GM21423 (cell line): ENCODE results near the gene DROSHA.
"Not testable (repeated sequence)": the region's sequence is repeated elsewhere in the genome, so short reads cannot be mapped to it uniquely, and the experiment has no call there.

Experiments
- ATAC-seq: cut with Tn5 transposase; IDR thresholded peaks from one replicate; pipeline ENCODE4 v1.9.1; 2021; ENCODE audit warnings: mild to moderate bottlenecking, moderate library complexity; ENCODE audit not compliant: unreplicated experiment

DROSHA gene

GRCh38 chr5:31531888-31532547, at the start of gene DROSHA, which contains the start of gene C5orf22:
DROSHA (minus strand) TSS chr5:31532093; CDS start chr5:31529059, 3,034 bp downstream.
C5orf22 (plus strand) TSS chr5:31532301; CDS start chr5:31532393, 92 bp downstream.
- peak; percentile 91 for ATAC-seq

- ATAC-seq: no peak
Measured at GRCh38 chr5:31579558-31579957, 47.7 kb upstream of the DROSHA start.

GRCh38 chr5:31577438-31577837, 45.5 kb upstream of the DROSHA start:
- no peak for ATAC-seq

- ATAC-seq: no peak
Measured at GRCh38 chr5:31574772-31575171, 42.9 kb upstream of the DROSHA start.

GRCh38 chr5:31573494-31574142, 41.7 kb upstream of the DROSHA start:
- no peak for ATAC-seq

- no peak for ATAC-seq
Measured at GRCh38 chr5:31569068-31569467, 37.2 kb upstream of the DROSHA start.

- no peak for ATAC-seq
Measured at GRCh38 chr5:31568302-31568835, 36.5 kb upstream of the DROSHA start.

- not testable (repeated sequence) for ATAC-seq
Measured at GRCh38 chr5:31566362-31566761, 34.5 kb upstream of the DROSHA start.

- no peak for ATAC-seq
Measured at GRCh38 chr5:31563216-31563615, 31.3 kb upstream of the DROSHA start.

- ATAC-seq: no peak
Measured at GRCh38 chr5:31561946-31562345, 30.1 kb upstream of the DROSHA start.

- ATAC-seq: no peak
Measured at GRCh38 chr5:31559942-31560341, 28.0 kb upstream of the DROSHA start.

- no peak for ATAC-seq
Measured at GRCh38 chr5:31556461-31556860, 24.6 kb upstream of the DROSHA start.

- ATAC-seq: no peak
Measured at GRCh38 chr5:31554552-31554951, 22.7 kb upstream of the DROSHA start.

- ATAC-seq: no peak
Measured at GRCh38 chr5:31553863-31554262, 22.0 kb upstream of the DROSHA start.

- ATAC-seq: no peak
Measured at GRCh38 chr5:31551878-31552277, 20.0 kb upstream of the DROSHA start.

- ATAC-seq: not testable (repeated sequence)
Measured at GRCh38 chr5:31549114-31549513, 17.2 kb upstream of the DROSHA start.

- no peak for ATAC-seq
Measured at GRCh38 chr5:31537851-31538250, 6.0 kb upstream of the DROSHA start.

- no peak for ATAC-seq
Measured at GRCh38 chr5:31537349-31537748, 5.5 kb upstream of the DROSHA start.

GRCh38 chr5:31536873-31537272, 5.0 kb upstream of the DROSHA start:
- no peak for ATAC-seq

GRCh38 chr5:31534527-31535046, 2.7 kb upstream of the DROSHA start:
- ATAC-seq: no peak

- peak; percentile 33 for ATAC-seq
Measured at GRCh38 chr5:31531543-31531887, 378 bp downstream of the DROSHA start.
